Testis (tissue), 2 donors: Measurements from ENCODE around the gene BRD9.

ENCODE experiments used
- POLR2A ChIP-seq: fragments of 450-650 bp; IDR thresholded peaks from one replicate; pipeline ENCODE4 v1.6.1; 2017; ENCODE audit warnings: antibody characterized with exemption, mild to moderate bottlenecking, moderate library complexity
- TF ChIP-seq, protein P1 (sequence below), 3 experiments: fragments of 450-650 bp in 2 of 3; fragments of 200-600 bp in 1 of 3; sonication (generic) in 1 of 3; IDR thresholded peaks; one replicate each; pipeline ENCODE4 v1.5.1; 2016 to 2019; ENCODE audit warnings: antibody characterized with exemption in 3 of 3, mild to moderate bottlenecking in 2 of 3, moderate library complexity in 1 of 3

DNA sequence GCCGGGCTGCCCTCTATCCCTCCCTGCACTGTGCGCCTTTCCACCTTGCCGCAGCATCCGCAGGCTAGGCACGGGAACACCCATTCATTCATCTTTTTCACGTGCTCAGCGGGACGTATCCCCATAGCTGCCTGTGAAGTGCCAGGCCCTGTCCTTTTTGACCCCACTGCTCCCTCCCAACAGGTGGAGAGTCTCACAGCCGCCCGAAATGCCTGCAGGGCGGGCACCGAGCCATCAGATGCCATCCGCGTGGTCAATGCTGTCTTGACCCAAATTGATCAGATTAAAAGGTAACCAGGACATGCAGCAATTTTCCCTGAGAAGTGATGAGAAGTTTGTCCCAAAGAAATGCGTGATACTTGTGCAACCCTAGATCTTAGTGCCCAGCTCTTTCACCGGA is 15.6 kb upstream of the BRD9 start:
- TF ChIP-seq, protein P1, sequence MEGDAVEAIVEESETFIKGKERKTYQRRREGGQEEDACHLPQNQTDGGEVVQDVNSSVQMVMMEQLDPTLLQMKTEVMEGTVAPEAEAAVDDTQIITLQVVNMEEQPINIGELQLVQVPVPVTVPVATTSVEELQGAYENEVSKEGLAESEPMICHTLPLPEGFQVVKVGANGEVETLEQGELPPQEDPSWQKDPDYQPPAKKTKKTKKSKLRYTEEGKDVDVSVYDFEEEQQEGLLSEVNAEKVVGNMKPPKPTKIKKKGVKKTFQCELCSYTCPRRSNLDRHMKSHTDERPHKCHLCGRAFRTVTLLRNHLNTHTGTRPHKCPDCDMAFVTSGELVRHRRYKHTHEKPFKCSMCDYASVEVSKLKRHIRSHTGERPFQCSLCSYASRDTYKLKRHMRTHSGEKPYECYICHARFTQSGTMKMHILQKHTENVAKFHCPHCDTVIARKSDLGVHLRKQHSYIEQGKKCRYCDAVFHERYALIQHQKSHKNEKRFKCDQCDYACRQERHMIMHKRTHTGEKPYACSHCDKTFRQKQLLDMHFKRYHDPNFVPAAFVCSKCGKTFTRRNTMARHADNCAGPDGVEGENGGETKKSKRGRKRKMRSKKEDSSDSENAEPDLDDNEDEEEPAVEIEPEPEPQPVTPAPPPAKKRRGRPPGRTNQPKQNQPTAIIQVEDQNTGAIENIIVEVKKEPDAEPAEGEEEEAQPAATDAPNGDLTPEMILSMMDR (IDR thresholded peaks at IDR 0.05) = no peak
- no peak for TF ChIP-seq POLR2A
